ENCODE measurements around the gene SLC6A1.
"Not testable (repeated sequence)": the region's sequence is repeated elsewhere in the genome, so short reads cannot be mapped to it uniquely, and the experiment has no call there.

SLC6A1 gene

DNA sequence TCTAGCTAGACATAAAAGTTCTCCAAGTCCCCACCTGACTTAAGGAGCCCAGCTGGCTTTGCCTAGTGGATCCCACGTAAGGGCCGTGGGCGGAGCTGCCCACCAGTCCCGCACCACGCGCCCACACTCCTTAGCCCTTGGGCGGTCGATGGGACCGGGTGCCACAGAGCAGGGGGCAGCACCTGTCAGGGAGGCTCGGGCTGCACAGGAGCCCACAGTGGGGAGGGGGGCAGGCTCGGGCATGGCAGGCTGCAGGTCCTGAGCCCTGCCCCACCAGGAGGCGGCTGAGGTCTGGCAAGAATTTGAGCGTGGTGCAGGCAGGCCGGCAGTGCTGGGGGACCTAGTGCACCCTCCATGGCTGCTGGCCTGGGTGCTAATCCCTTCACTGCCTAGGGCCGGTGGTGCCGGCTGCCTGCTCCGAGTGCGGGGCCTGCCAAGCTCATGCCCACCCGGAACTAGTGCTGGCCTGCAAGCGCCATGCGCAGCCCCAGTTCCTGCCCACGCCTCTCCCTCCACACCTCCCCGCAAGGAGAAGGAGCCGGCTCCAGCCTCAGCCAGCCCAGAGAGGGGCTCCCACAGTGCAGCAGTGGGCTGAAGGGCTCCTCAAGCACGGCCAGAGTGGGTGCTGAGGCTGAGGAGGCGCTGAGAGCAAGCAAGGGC, 78.7 kb downstream of the SLC6A1 start:
- no peak for DNase-seq

DNA sequence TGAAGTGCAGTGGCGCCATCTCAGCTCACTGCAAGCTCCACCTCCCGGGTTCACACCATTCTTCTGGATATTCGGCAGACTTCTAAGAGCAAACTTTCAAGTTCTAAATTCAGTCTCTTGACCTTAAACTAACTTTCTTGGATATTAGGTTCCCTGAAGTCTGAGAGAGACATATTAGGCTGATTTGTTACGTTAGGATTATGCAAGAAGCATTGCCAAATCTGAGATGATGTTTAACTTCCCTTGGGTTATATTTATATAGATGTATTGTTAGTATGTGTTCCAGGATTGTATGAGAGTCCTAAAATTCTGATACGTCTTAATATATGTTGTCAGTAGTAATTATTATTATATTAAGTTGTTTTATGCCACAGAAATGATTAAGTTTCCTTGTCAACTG, 80.1 kb downstream of the SLC6A1 start:
- no peak for DNase-seq

DNA sequence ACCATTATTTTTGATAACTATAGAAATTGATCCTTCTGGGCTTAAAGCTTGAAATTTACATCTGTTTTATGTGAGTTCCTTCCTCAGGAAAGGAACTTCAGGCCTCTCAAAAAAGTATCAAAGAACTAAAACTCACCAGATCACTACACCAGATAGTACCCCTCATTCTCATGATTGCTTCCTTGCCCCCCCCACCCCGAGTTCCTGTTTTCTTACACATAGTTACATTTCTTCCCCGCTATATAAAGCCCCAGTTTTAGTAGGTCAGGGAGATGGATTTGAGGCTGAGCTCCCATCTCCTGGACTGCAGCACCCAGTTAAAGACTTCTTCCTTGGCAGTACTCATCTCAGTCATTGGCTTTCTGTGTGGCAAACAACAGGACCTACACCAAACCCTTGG, 81.5 kb downstream of the SLC6A1 start:
- DNase-seq, result no peak

DNA sequence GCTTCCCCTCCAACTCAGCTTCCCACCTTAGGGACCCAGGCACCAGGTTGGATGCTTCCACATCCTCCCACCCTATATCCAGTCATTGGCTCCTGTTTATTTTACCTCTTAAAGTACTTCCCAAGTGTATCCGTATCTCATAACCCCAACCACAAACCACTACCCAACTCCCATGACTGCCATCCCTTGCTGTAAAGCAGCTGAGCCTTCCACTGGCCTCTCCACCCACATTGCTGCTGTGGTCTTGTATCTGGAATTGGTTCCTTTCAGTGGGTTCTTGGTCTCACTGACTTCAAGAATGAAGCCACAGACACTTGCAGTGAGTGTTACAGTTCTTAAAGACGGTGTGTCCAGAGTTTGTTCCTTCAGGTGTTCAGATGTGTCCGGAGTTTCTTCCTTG, 81.9 kb downstream of the SLC6A1 start:
- no peak for DNase-seq

DNA sequence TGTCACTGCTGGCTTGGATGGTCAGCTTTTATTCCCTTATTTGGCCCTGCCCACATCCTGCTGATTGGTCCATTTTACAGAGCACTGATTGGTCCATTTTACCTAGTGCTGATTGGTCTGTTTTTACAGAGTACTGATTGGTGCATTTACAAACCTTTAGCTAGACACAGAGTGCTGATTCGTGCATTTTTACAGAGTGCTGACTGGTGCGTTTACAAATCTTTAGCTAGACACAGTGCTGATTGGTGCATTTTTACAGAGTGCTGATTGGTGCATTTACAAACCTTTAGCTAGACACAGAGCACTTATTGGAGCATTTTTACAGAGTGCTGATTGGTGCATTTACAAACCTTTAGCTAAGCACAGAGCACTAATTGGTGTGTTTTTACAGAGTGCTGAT, 82.6 kb downstream of the SLC6A1 start:
- DNase-seq, result not testable (repeated sequence)

DNA sequence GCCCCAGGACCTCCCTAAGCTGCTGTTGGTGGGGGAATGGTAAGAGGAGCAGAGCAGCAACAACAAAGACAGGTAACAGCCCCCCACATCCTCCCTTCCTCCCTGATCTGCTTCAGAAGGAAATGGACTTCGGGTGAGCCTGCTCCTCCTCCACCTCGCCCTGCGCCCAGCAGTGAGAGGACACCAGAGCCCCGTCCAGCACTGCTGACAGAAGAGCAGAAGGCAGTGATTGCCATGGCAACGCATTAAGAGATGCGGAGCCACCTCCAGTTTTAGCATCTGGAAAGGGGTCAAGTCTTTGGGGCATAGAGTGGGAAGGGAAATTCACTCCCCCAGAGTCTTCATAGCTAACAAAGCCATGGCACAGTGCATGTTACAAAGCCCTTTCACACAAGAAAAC, 84.2 kb downstream of the SLC6A1 start:
- no peak for DNase-seq

DNA sequence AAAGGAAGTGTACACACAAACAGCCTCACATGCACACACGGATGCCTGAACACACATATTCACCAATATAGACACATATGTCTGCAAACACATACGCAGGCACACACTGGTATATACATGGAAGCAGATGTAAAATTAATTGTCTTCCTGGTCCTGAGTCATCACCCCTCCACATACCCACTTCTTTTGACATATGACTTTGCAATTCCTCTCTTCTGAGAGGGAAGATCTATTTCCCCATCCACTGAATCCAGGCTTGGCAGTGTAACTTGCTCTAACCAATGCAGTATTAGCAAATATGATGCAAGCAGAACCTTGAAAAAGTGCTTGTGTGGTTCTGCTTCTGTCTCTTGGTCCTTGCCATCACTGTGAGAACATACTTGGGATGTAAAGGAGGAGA, 84.9 kb downstream of the SLC6A1 start:
- no peak for DNase-seq

DNA sequence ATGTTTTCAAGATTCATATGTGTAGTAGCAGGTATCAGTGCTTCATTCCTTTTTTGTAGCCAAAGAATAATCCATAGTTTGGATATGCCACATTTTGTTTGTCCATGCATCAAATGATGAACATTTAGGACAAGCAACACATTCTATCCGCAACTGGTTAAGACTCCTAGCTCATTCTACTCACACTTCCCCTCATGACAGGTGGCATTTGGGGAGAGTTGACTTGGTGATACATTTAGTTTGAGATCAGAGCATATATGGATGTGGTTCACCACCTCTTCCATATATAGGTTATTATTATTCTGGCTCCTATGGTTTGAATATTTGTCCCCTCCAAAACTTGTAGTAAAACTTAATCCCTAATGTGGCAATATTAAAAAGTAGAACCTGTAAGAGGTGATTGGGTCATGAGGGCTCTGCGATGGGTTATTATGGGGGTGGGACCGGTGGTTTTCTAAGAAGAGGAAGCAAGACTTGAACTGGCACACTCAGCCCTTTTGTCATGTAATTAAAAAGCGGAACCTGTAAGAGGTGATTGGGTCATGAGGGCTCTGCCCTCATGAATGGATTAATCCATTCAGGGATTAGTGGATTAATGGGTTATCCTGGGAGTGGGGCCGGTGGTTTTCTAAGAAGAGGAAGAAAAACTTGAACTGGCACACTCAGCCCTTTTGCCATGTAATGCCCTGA, 86.4 kb downstream of the SLC6A1 start:
- DNase-seq, result no peak

DNA sequence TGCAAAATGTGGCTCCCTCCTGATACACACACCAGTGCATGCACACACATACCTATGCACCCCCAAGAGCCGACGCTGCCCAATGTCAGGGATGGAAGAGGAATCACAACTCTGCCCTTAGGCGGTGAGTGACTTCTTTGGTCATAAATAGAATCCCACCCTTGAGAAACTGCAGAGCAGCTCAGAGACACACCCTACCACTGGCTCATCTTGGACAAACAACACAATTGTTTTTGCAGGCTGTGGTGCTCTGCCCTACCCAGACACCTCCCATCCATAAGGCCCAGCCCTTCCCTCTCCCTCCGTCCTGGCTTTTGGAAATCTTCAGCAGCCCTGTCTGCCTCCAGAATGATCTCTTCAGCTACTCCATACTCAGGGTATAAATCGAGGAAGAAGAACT, 87.9 kb downstream of the SLC6A1 start:
- DNase-seq, result no peak

DNA sequence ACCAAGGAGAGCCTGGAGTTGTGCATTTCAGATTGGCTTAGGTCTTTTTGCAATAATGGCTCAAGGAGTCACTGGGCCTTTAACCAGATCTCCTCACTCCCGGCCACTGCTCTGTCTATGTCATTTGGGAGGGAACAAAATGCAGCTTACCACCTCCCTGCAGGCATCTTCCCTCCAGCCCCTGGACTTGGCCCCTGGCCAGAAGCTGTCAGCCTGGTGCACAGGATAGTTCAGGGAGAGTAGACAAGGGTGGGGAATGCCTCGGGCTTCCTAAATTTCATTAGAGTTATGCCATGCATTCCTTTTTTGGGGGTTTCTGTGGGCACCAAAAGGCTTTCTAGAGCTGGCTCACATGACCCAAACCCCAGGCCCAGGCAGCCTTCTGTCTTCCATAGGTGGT, 91.5 kb downstream of the SLC6A1 start:
- DNase-seq, result no peak

DNA sequence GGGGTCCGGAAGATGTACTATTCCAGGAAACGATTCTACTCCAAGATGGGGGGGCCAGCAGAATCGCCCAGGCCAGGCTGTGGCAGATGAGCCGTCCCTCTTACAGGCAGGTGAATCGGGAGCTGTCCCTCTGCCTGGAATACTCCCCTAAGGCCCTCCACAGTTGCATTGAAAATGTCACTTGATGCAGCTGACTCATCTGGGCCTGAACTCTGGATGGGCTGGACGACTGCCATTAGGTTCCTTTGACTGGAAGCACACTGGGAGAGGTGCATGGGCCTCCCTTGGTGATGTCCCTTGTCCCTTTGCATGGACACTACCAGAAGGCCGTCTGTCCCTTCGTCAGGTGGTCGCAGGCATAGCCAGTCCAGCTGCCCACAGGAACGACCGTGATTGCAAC, 92.1 kb downstream of the SLC6A1 start:
- no peak for DNase-seq

DNA sequence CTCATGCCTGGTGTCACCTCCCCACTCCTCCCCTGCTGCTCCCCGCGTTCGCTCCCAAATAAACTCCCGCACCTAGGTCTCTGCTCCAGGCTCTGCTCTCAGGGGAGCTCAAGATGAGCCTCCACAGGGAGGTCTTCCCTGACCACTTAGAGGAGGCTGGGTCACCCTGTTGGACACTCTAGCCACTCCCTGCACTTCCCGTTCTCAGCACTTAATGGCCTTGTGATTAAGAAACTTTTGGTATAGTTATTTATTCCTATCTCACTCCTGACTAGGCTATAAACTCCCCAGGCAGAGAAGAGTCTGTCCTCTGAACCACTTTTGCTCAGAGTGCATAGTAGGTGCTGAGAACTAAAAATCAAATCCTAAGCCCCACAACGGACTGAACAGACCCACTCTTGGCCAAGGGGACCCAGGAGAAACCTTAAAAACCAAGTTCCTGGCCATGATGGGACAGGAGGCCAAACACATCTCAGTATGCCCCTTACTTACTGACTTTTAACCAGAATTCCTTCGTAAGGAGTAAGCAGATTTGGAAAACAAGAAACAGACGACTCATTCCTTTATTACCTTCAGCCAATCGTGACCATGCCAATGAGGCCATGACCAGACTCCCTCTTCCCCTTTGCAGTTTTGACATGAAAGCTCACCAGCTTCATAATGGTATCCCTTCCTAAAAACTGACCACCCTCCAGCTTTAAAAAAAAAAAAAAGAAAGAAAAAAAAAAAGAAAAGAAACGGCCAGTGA, 92.7 kb downstream of the SLC6A1 start:
- no peak for DNase-seq

DNA sequence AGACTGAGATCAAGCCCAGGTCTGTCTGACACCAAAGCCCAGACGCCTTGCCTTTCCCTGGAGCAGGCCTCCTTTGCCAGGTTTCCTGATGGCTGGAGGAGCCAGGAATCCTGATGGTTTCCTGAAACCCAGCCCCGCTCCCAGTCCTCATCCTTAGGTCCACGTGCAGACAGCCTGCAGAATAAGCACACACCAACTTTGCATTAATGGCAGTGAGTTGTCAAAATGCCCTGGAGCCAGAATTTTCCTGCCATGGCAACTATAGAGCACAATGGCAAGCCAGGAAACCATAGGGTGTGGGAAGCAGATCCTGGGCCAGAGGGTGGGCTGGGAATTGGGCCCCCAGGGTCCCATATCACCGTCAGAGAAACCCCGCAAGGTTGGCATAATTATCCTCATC, 94.3 kb downstream of the SLC6A1 start:
- no peak for DNase-seq

DNA sequence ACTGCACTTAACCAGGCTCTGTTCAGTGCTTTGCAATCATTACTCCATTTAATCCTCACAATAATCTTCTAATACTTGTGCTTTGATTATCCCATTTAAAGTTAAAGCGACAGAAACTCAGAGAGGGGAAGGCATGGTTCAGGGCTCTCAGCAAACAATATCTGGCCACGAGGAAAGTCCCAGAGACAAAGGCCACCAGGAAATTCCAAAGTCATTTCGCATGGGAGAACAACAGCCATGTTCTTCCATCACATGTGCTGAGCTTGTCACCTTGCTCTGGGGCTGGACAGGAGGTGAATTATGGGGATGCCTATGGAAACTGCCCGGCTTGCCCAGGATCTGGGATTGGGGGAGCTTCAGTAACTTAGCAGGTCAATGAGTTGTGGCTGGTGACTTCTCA, 95.5 kb downstream of the SLC6A1 start:
- no peak for DNase-seq

DNA sequence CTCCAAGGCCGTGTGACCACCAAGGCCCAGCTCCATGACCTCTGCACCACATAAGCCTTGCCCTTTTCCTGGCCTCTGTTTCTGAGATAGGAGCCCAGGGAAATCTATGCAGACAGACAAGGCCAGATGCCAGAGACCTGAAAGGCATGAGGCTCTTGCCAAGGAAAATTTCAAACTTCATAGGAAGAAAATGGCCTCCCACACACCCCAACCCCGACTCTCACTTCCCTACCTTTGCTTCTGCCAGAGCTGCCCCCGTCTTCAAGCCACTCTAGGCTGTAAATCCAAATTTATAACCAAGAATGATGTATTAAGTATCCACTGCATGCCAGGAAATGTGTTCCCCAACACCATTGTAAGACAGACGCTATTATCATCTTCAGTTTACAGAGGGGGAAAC, 96.3 kb downstream of the SLC6A1 start:
- no peak for DNase-seq

Measured in NCI-H345 (cell line).